ENCODE results near the gene ADAT2.
"Not testable (repeated sequence)": the region's sequence is repeated elsewhere in the genome, so short reads cannot be mapped to it uniquely, and the experiment has no call there.

The ADAT2 gene

GRCh38 chr6:143450453-143451371 is at the start of gene ADAT2, which contains the start of gene PEX3:
ADAT2 (minus strand) TSS chr6:143450695; CDS start chr6:143450658, 37 bp downstream.
PEX3 (plus strand) TSS chr6:143450805; CDS start chr6:143451043, 238 bp downstream.
- peak; percentile 84 for DNase-seq (ENCODE audit: low read depth)

GRCh38 chr6:143498428-143498827 is 47.9 kb upstream of the ADAT2 start:
- DNase-seq (ENCODE audit: low read depth): no peak

- DNase-seq (ENCODE audit: low read depth): no peak
Observed at GRCh38 chr6:143496974-143497373, 46.5 kb upstream of the ADAT2 start.

DNA sequence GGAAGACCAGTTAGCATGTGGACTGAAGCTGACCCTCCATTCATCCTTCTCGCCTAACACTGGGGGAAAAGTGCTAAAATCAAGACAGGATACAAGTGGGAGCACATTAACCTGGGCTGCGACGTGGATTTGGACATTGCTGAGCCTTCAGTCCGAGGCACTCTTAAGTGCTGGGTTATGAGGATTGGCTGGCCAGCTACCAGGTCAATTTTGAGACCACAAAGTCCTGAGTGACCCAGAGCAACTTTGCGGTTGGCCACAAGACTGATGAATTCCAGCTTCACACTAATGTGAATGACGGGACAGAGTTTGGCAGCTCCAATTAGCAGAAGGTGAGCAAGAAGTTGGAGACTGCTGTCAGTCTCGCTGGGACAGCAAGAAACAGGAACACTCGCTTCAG is 40.3 kb upstream of the ADAT2 start:
- DNase-seq (ENCODE audit: low read depth): no peak

GRCh38 chr6:143490244-143490643 is 39.7 kb upstream of the ADAT2 start:
- DNase-seq (ENCODE audit: low read depth): no peak

- DNase-seq (ENCODE audit: low read depth): no peak
Observed at GRCh38 chr6:143486752-143487151, 36.3 kb upstream of the ADAT2 start.

GRCh38 chr6:143485967-143486366 is 35.5 kb upstream of the ADAT2 start:
- DNase-seq (ENCODE audit: low read depth): no peak

GRCh38 chr6:143482593-143482992 is 32.1 kb upstream of the ADAT2 start:
- no peak for DNase-seq (ENCODE audit: low read depth)

GRCh38 chr6:143478479-143479062 is 28.1 kb upstream of the ADAT2 start:
- DNase-seq (ENCODE audit: low read depth): no peak

DNA sequence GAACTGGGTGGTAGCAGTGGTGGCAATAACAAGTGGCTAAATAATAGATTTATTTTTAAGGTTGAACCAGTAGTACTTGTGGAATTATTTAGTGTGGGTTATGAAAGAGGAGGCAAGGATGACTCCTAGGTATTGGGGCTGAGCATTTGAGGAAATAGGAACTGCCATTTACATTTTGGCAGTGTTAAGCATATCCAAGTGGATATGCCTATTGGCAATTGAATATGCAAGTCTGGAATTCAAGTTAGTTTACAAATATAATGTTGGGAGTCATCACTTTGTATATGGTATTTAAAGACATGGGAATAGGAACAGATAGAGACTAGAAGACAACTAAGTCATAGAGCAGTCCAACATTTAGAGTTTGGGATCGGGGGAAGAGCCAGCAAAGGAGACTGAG is 26.1 kb upstream of the ADAT2 start:
- DNase-seq (ENCODE audit: low read depth): no peak

DNA sequence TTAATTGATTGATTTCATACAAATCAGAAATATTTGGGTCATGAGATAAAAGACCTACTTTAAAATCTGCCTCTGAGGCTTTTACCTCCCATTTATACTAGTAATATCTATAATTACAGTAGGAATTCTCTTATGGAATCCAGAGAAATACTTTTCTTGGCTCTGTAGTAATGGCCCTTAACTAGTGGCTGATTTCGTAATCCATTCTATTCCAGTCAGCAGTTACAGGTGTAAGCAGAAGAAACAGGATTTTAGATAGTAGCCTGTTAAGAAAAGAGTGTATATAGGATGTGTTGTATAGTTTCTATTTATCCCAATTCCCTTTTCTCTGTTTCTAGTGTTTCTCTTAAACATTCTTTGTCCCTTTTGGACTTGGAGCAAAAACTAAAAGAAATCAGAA is 21.3 kb upstream of the ADAT2 start:
- no peak for DNase-seq (ENCODE audit: low read depth)

DNA sequence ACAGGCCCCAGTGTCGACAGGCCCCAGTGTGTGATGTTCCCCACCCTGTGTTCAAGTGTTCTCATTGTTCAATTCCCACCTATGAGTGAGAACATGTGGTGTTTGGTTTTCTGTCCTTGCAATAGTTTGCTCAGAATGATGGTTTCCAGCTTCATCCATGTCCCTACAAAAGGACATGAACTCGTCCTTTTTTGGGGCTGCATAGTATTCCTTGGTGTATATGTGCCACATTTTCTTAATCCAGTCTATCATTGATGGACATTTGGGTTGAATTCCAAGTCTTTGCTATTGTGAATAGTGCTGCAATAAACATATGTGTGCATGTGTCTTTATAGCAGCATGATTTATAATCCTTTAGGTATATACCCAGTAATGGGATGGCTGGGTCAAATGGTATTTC is 18.3 kb upstream of the ADAT2 start:
- DNase-seq (ENCODE audit: low read depth): not testable (repeated sequence)

DNA sequence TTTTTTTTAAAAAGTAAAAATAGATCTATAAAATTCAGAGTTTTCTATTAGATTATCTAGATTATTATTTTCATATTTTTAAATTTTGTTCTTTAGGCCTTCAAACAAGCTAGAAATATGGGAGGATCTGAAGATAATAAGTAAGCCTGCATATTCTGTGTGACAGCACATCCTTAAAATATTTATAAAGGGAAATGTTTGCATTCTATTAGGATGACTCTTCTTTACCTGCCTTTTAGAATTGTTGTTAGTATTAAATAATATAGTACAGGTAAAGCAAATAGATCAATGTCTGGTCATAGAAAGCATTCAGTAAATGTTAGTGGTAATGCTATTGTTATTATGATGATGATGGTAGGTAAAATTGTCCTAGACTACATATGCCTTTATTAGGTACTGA is 17.5 kb upstream of the ADAT2 start:
- no peak for DNase-seq (ENCODE audit: low read depth)

DNA sequence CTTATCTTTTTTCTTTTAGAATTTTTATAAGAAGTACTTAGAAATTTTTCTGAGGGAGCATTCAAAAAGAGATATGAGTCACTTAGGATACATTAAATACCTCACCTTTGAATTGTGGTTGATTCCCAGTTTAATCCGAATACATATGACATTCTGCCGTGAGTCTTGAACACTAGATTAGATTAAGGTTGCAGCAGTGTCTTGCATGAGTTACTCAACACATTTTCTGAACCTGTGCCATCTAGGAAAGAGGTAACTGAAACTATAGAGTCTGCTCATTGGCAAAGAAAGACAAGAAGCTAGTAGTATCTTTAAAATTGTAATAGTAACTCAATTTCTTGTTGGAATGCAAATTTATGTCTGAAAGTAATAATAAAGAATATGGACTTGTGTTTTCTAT is 15.1 kb upstream of the ADAT2 start:
- no peak for DNase-seq (ENCODE audit: low read depth)

DNA sequence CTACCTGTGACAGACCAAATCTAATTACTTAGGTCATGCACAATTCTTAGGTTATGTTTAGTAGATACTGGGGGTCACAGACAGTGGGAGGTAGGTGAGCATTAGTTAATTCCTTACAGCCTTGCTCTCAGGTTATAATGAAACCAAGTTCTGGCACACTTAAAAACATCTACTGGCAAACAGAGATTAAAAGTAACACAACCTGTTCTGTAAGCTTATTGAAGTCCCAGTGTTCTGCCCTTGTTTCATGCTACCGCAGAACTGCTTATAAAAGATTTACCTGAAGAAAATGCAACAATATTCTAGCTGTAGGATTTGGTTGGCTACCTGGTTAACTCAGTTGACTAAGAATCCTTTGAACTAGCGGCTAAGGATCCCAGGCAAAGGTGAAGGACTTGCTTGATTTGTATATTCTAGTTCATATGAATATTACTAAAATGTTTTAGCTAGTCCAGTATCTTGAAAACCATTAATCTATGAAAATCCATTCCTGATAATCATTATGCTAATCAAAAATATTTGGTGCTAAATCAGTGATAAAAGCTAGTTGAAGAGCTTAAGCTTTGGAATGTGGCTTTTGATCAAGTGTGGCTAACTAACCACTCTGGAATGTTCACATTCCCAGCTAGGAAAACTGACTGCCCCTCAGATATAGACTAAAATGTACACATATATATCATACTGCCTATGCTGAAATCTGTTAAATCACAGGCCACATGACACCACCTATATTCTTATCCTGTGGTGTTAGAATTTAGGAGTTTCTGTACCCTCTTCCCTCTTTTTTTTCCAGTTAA is 7.3 kb upstream of the ADAT2 start:
- DNase-seq (ENCODE audit: low read depth): no peak

DNA sequence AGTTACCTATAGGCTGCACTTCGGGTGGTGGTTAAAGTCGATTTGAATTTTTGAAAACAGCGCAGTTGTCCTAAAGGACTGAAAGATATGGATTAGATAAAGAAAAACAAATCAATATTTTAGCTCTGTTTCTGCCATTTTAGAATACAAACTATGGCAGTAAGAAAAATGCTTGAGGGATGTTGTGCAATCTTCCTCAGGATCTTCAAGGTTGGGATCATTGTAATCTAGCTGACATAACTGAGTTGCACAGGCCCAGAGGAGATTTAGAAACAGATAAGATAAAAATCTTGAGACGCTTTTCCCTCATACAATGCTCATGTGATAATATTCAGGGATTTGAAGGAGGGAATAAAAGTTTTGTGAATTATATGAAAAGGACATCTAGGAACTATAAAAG is 1.0 kb upstream of the ADAT2 start:
- DNase-seq (ENCODE audit: low read depth): no peak

- DNase-seq (ENCODE audit: low read depth): no peak
Observed at GRCh38 chr6:143449714-143450452, 612 bp downstream of the ADAT2 start.

DNA sequence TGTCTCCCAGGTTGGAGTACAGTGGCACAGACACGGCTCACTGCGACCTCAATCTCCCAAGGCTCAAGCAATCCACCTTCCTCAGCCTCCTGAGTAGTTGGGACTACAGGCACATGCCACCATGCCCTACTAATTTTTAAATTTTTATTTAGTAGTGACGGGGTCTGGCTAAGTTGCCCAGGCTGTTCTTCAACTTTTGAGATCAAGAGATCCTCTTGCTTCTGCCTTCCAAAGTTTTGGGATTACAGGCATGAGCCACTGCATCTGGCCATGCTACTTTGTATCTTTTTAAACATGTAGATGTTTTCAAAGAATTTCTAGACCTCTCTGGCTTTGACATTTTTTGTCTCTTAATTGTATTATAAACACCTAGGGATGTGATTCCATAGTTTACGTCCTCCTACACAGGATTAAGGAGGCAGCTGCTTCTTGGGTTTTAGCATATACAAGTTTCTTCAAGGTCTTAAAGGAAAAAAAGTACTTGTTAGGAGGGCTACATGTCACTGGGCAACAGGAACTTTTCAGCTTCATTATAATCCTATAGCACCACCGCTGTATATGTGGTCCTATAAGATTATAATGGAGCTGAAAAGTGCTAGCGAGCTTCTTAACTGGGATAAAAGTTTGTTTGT is 1.3 kb downstream of the ADAT2 start:
- DNase-seq (ENCODE audit: low read depth): no peak

DNA sequence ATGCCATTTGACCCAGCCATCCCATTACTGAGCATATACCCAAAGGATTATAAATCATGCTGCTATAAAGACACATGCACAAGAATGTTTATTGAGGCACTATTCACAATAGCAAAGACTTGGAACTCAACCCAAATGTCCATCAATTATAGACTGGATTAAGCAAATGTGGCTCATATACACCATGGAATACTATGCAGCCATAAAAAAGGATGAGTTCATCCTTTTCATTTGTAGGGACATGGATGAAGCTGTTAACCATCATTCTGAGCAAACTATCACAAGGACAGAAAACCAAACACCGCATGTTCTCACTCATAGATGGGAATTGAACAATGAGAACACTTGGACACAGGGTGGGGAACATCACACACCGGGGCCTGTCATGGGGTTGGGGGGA is 2.6 kb downstream of the ADAT2 start:
- not testable (repeated sequence) for DNase-seq (ENCODE audit: low read depth)

DNA sequence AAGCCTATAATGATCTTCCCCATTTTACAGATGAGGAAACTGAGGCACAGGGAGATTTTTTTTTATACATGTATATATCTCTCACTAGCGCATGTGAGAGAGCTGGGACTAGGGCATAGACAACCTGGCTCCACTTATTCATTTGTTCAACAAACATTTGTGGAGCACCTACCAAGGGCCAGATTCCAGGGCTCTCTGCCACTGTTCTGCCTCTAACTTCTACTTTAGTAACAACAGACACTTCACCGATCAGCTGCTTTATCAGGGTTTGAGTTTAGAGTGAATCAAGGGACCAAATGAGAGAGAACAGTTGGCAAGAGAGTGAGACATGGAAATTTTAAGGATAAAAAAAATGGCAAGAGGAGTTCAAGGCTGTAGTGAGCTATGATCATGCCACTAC is 7.4 kb downstream of the ADAT2 start:
- DNase-seq (ENCODE audit: low read depth): no peak
